Calu3 (cell line): ENCODE measurements around the gene CENPK. TPM values are rescaled to one million over a fixed set of nuclear protein-coding genes. Genes with fewer than 3 reads are reported as not detected.

ENCODE experiments used
- BruUV-seq: library from RNA; stranded (reverse); fragments of 400-500 nt; replicated peaks from 2 replicates; lab custom pipeline; 2021; lab: Mats Ljungman, UMichigan
- CTCF ChIA-PET: fragments of 300-600 bp; sonication (Branson Sonifier 250); formaldehyde crosslinking; loops from one replicate; lab custom pipeline; 2022; ENCODE audit warnings: antibody characterized with exemption; lab: Charles Lee
- DNase-seq: peaks from one replicate; pipeline ENCODE4 v3.0.0; 2022
- H3K27ac Mint-ChIP-seq: one replicate; pipeline ENCODE4 v1.8.0; 2022; ENCODE audit warnings: mixed read lengths; ENCODE audit not compliant: unreplicated experiment
- H3K27me3 Mint-ChIP-seq: one replicate; pipeline ENCODE4 v1.8.0; 2022; ENCODE audit warnings: mixed read lengths; ENCODE audit not compliant: unreplicated experiment
- H3K36me3 Mint-ChIP-seq: one replicate; pipeline ENCODE4 v1.8.0; 2022; ENCODE audit warnings: mild to moderate bottlenecking, moderate library complexity, mixed read lengths; ENCODE audit not compliant: insufficient read depth, unreplicated experiment
- H3K4me1 Mint-ChIP-seq: one replicate; pipeline ENCODE4 v1.8.0; 2022; ENCODE audit warnings: mild to moderate bottlenecking, low read depth, mixed read lengths; ENCODE audit not compliant: unreplicated experiment
- H3K4me3 Mint-ChIP-seq: one replicate; pipeline ENCODE4 v1.8.0; 2022; ENCODE audit warnings: mild to moderate bottlenecking, low read depth, moderate library complexity, mixed read lengths; ENCODE audit not compliant: unreplicated experiment
- H3K9me3 Mint-ChIP-seq: one replicate; pipeline ENCODE4 v1.8.0; 2022; ENCODE audit warnings: low read depth, mixed read lengths; ENCODE audit not compliant: unreplicated experiment
- intact Hi-C: fragments of 100-400 bp; cut with micrococcal nuclease; formaldehyde crosslinking; loops from one replicate; pipeline ENCODE4 v1.10.0; 2022; ENCODE audit not compliant: unreplicated experiment
- total RNA-seq: library from RNA; stranded (reverse); gene quantifications from 2 replicates; pipeline ENCODE4 v1.2.3, GENCODE V29; 2022
- TF ChIP-seq, protein P1 (sequence below): fragments of 200-600 bp; IDR thresholded peaks from one replicate; pipeline ENCODE4 v1.8.0; 2022; ENCODE audit warnings: antibody characterized with exemption; ENCODE audit not compliant: unreplicated experiment

Gene CENPK
- total RNA-seq, 1 experiment from 2014 or later: 42.7 TPM

DNA sequence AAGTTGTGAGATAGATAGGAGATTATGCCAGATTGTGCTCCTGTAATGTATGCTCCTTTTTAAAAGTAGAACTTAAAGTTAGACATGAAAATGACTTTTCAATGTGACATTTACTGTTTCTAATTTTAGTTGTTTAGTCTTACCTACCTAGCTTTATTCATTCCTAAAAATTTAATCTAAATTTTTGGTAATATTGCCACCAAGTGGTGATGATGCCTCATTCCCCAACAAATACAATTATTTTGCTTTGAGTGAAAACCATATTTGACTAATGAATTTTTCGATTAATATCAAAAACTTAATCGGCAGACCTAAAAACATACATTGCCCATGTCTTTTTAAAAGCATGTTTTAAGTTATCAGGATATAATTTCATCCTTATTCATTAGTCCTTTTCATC, 25.7 kb upstream of the CENPK start:
- CTCF ChIA-PET: interaction anchor here (1.9 kb wide), 1 partner anchor 23 kb away, joined by 4 read pairs; no protein-coding TSS in a partner anchor
- peaks cover 17% of the 10 kb centered on the region for H3K36me3 Mint-ChIP-seq
- no peaks in the 10 kb centered on the region for H3K27me3 Mint-ChIP-seq
- no peaks in the 10 kb centered on the region for H3K4me1 Mint-ChIP-seq
- DNase-seq: no peak
- intact Hi-C loops: no loop called here
- H3K27ac Mint-ChIP-seq: no peak overlapping the region
- no peak overlapping the region for H3K4me3 Mint-ChIP-seq
- H3K9me3 Mint-ChIP-seq: no peaks in the 10 kb centered on the region
- BruUV-seq: no TSS peak
- TF ChIP-seq, protein P1, sequence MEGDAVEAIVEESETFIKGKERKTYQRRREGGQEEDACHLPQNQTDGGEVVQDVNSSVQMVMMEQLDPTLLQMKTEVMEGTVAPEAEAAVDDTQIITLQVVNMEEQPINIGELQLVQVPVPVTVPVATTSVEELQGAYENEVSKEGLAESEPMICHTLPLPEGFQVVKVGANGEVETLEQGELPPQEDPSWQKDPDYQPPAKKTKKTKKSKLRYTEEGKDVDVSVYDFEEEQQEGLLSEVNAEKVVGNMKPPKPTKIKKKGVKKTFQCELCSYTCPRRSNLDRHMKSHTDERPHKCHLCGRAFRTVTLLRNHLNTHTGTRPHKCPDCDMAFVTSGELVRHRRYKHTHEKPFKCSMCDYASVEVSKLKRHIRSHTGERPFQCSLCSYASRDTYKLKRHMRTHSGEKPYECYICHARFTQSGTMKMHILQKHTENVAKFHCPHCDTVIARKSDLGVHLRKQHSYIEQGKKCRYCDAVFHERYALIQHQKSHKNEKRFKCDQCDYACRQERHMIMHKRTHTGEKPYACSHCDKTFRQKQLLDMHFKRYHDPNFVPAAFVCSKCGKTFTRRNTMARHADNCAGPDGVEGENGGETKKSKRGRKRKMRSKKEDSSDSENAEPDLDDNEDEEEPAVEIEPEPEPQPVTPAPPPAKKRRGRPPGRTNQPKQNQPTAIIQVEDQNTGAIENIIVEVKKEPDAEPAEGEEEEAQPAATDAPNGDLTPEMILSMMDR: no peak

DNA sequence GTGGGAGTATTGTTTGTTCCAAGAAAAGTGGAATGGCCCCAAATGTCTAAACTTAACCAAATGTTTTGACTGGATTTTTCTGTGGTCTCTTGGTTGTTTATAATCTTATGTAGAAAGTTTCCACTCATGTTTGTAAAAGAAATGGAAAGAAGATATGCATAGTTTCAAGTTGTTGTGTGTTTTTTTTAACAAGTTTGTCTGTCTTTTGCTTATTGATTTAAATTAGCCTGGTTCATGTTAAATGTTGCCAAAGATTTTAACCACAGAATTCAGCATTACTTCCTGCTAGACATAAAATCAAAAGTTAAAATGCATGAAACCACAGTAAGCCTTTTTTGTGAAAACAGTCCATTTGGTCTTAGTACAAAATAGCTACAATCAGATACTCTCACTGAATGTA, 14.2 kb upstream of the CENPK start:
- Mint-ChIP-seq H3K36me3 (peaks cover 17% of the 10 kb centered on the region), H3K27ac (no peak overlapping the region), H3K9me3 (no peaks in the 10 kb centered on the region), H3K27me3 (no peaks in the 10 kb centered on the region), H3K4me3 (no peak overlapping the region), H3K4me1 (no peaks in the 10 kb centered on the region)
- intact Hi-C loops: no loop called here
- no TSS peak for BruUV-seq
- TF ChIP-seq, protein P1: no peak
- no peak for DNase-seq
- CTCF ChIA-PET: no interaction called here

DNA sequence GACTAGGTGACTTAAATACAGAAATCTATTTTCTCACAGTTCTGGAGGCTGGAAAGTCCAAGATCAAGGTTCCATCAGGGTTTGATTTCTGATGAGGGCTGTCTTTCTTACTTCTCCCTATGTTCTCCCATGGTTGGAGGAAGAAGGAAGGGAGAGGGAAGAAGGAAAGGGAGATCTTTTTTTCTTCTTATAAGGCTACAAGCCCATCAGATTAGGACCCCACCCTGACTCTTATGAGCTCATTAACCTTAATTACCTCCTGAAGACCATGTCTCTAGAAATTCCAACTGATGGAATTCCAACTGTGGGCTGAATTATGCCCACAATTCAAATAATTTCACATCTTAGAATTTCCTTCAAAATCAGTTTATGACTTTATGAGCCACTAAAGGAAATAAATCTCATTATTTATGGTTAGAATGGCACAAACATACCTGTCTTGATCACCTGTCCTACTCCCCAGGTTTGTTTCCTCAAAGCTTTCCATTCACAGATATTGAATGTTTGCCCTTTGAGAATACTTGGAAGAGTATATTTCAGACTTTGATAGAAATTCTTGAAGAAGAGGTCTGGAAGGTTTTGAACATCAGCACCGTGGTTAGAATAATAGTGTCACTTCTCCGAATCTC, 7.7 kb upstream of the CENPK start:
- intact Hi-C loops: no loop called here
- Mint-ChIP-seq H3K27ac (no peak overlapping the region), H3K9me3 (no peaks in the 10 kb centered on the region), H3K27me3 (no peaks in the 10 kb centered on the region), H3K4me1 (no peaks in the 10 kb centered on the region), H3K4me3 (no peak overlapping the region), H3K36me3 (peaks cover 5% of the 10 kb centered on the region)
- CTCF ChIA-PET: no interaction called here
- BruUV-seq: no TSS peak
- TF ChIP-seq, protein P1: no peak
- DNase-seq: no peak

DNA sequence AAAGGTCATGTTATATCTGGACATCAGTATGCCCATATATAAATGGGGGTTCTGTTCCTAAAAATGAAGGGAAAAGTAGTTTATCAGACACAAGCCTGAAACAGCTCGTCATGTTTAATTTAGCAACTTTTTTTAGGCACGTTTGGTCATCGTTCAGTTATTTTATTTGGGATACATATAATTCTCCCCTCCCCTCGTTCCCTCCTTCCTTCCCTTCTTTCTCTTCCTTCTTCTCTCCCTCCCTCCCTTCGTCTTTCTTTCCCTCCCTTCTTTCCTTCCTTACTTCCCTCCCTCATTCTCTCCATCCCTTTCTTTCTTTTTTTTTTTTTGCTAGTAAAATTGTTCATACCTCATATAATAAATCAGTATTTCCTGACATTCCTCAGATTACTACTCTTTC, 3.5 kb upstream of the CENPK start:
- H3K27ac Mint-ChIP-seq: no peak overlapping the region
- BruUV-seq: no TSS peak
- no peaks in the 10 kb centered on the region for H3K9me3 Mint-ChIP-seq
- TF ChIP-seq, protein P1: no peak
- peaks cover 31% of the 10 kb centered on the region for H3K36me3 Mint-ChIP-seq
- CTCF ChIA-PET: no interaction called here
- no peak for DNase-seq
- no peak overlapping the region for H3K4me3 Mint-ChIP-seq
- intact Hi-C loops: no loop called here
- H3K4me1 Mint-ChIP-seq: peaks cover 17% of the 10 kb centered on the region
- H3K27me3 Mint-ChIP-seq: no peaks in the 10 kb centered on the region
